Keratinocyte (primary cell): Measurements from ENCODE around the gene ORM2. TPM values are rescaled to one million over a fixed set of nuclear protein-coding genes. Genes with fewer than 3 reads are reported as not detected.
"Not testable (repeated sequence)": the region's sequence is repeated elsewhere in the genome, so short reads cannot be mapped to it uniquely, and the experiment has no call there.

Experiments
- DNase-seq: peaks from one replicate; pipeline ENCODE4 v3.0.0-alpha.2; 2011; ENCODE audit warnings: low read depth, missing footprints, low spot score
- FAIRE-seq: peaks from 2 replicates; lab custom pipeline; 2011; peaks lifted over from hg19 to GRCh38; lab: Jason Lieb, UNC
- H2AFZ ChIP-seq: 2 replicates; pipeline ENCODE4 v1.6.0; 2012; ENCODE audit warnings: low read length, control low read depth, inconsistent platforms; ENCODE audit not compliant: control insufficient read depth
- H3K27ac ChIP-seq: 2 replicates; pipeline ENCODE4 v1.5.1; 2011; ENCODE audit warnings: low read length; ENCODE audit not compliant: control insufficient read depth, insufficient read depth
- H3K27me3 ChIP-seq: 3 replicates; pipeline ENCODE4 v1.6.0; 2011; ENCODE audit warnings: low read length; ENCODE audit not compliant: control insufficient read depth, insufficient read depth; ENCODE audit errors: extremely low read depth
- H3K36me3 ChIP-seq, 2 experiments: 2 replicates in 1 of 2; 3 replicates in 1 of 2; pipeline ENCODE4 v1.5.1; 2011; ENCODE audit warnings: low read length in 2 of 2, mild to moderate bottlenecking in 1 of 2; ENCODE audit not compliant: control insufficient read depth in 2 of 2, insufficient read depth in 2 of 2; ENCODE audit errors: extremely low read depth in 1 of 2
- H3K4me1 ChIP-seq: 3 replicates; pipeline ENCODE4 v1.5.1; 2011; ENCODE audit warnings: low read length; ENCODE audit not compliant: control insufficient read depth, insufficient read depth; ENCODE audit errors: extremely low read depth
- H3K4me2 ChIP-seq: 3 replicates; pipeline ENCODE4 v1.6.0; 2011; ENCODE audit warnings: low read depth, low read length; ENCODE audit not compliant: control insufficient read depth, insufficient read depth; ENCODE audit errors: extremely low read depth
- H3K4me3 ChIP-seq, 3 experiments: fragments of 200-600 bp in 1 of 3; sonication (generic) in 1 of 3; 2 replicates in 2 of 3; 3 replicates in 1 of 3; pipeline ENCODE4 v1.5.1; 2011 to 2016; ENCODE audit warnings: low read length in 3 of 3, mild to moderate bottlenecking in 3 of 3, control low read depth in 2 of 3, inconsistent platforms in 1 of 3, low read depth in 1 of 3, mixed read lengths in 1 of 3, mixed run types in 1 of 3, moderate library complexity in 1 of 3; ENCODE audit not compliant: control insufficient read depth in 2 of 3, insufficient read depth in 2 of 3; ENCODE audit errors: extremely low read depth in 1 of 3
- H3K79me2 ChIP-seq: 2 replicates; pipeline ENCODE4 v1.6.0; 2012; ENCODE audit warnings: low read length; ENCODE audit not compliant: control insufficient read depth, insufficient read depth
- H3K9ac ChIP-seq: 3 replicates; pipeline ENCODE4 v1.6.0; 2011; ENCODE audit warnings: low read length; ENCODE audit not compliant: control insufficient read depth, insufficient read depth; ENCODE audit errors: extremely low read depth
- H3K9me1 ChIP-seq: 3 replicates; pipeline ENCODE4 v1.6.0; 2011; ENCODE audit warnings: low read length; ENCODE audit not compliant: control insufficient read depth, insufficient read depth; ENCODE audit errors: extremely low read depth
- H3K9me3 ChIP-seq: 2 replicates; pipeline ENCODE4 v1.5.1; 2012; ENCODE audit warnings: low read depth, low read length; ENCODE audit not compliant: control insufficient read depth
- H4K20me1 ChIP-seq: 3 replicates; pipeline ENCODE4 v1.6.0; 2011; ENCODE audit warnings: low read length; ENCODE audit not compliant: control insufficient read depth, insufficient read depth; ENCODE audit errors: extremely low read depth
- EZH2 ChIP-seq: IDR thresholded peaks from one replicate; pipeline ENCODE4 v1.6.1; 2012; ENCODE audit warnings: inconsistent platforms, mild to moderate bottlenecking, low read length, moderate library complexity
- dilution Hi-C: fragments of 300-500 bp; cut with MboI; formaldehyde crosslinking; loops from one replicate; pipeline ENCODE4 v1.7.0; 2020; ENCODE audit warnings: low sequenced_read_pairs; ENCODE audit not compliant: extremely low pct_ligation_motif_present
- polyA plus RNA-seq, 5 experiments: library from polyadenylated mRNA; depleted of rRNA in 3 of 5; stranded (reverse) in 3 of 5; stranded (forward) in 1 of 5; unstranded in 1 of 5; fragments of >200 nt; gene quantifications; 1 replicate in 1 of 5; 2 replicates in 3 of 5; 3 replicates in 1 of 5; pipeline versions ENCODE4 v1.2.1 to v1.2.3, GENCODE V29; 2011 to 2012; ENCODE audit warnings: missing spikeins in 2 of 5, low read depth in 1 of 5, low replicate concordance in 1 of 5
- TF ChIP-seq, protein P1 (sequence below), 3 experiments: IDR thresholded peaks in 1 of 3; conservative IDR thresholded peaks in 1 of 3; optimal IDR thresholded peaks in 1 of 3; 2 replicates in 2 of 3; 3 replicates in 1 of 3; pipeline versions ENCODE3 to v1.5.1; 2011; ENCODE audit warnings: low read length in 3 of 3, mild to moderate bottlenecking in 3 of 3, moderate library complexity in 2 of 3, control low read depth in 1 of 3, inconsistent platforms in 1 of 3; ENCODE audit not compliant: insufficient read depth in 2 of 3; ENCODE audit errors: extremely low read depth in 1 of 3

The ORM2 gene
- polyA plus RNA-seq, 1 donor (not counting 4 experiments of a cell fraction or from before 2014, with no cell fraction given) = not detected

DNA sequence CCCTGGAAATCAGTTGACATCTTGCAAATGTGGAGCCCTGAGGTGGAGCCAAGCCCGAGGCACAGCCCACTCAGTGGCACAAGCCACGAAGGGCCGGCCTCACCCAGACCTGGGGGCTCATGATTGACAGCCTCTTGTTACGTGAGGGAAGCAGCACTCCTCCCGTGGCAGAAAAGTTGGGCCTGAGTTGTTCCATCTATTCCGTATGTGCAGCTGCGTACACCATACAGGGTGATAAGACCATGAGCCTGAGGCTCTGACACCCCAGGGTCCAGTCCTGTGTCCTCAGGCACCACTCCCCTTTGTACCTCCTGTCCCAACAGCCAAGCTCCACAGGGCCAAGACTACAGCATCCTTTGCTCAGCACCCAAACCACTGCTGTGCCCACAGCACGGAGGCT is 1.9 kb upstream of the ORM2 start:
- Histone ChIP-seq H3K27ac (no peak overlapping the region), H2AFZ (no peak overlapping the region), H3K9ac (no peak overlapping the region), H4K20me1 (no peaks in the 10 kb centered on the region), H3K4me1 (no peaks in the 10 kb centered on the region), H3K4me3 (no peak overlapping the region), H3K4me2 (no peak overlapping the region), H3K36me3 (no peaks in the 10 kb centered on the region), H3K9me3 (no peaks in the 10 kb centered on the region), H3K27me3 (no peaks in the 10 kb centered on the region), H3K9me1 (no peaks in the 10 kb centered on the region), H3K79me2 (no peaks in the 10 kb centered on the region)
- TF ChIP-seq EZH2 = no peak
- TF ChIP-seq, protein P1, sequence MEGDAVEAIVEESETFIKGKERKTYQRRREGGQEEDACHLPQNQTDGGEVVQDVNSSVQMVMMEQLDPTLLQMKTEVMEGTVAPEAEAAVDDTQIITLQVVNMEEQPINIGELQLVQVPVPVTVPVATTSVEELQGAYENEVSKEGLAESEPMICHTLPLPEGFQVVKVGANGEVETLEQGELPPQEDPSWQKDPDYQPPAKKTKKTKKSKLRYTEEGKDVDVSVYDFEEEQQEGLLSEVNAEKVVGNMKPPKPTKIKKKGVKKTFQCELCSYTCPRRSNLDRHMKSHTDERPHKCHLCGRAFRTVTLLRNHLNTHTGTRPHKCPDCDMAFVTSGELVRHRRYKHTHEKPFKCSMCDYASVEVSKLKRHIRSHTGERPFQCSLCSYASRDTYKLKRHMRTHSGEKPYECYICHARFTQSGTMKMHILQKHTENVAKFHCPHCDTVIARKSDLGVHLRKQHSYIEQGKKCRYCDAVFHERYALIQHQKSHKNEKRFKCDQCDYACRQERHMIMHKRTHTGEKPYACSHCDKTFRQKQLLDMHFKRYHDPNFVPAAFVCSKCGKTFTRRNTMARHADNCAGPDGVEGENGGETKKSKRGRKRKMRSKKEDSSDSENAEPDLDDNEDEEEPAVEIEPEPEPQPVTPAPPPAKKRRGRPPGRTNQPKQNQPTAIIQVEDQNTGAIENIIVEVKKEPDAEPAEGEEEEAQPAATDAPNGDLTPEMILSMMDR (optimal IDR thresholded peaks at IDR 0.05 in 1 of 3, IDR thresholded peaks at IDR 0.05 in 1 of 3, conservative IDR thresholded peaks at IDR 0.05 in 1 of 3; ENCODE audit: extremely low read depth in 1 of 3, insufficient read depth in 2 of 3, low read length in 3 of 3) = no peak
- dilution Hi-C loops = no loop called here
- no peak for DNase-seq
- FAIRE-seq = no peak

DNA sequence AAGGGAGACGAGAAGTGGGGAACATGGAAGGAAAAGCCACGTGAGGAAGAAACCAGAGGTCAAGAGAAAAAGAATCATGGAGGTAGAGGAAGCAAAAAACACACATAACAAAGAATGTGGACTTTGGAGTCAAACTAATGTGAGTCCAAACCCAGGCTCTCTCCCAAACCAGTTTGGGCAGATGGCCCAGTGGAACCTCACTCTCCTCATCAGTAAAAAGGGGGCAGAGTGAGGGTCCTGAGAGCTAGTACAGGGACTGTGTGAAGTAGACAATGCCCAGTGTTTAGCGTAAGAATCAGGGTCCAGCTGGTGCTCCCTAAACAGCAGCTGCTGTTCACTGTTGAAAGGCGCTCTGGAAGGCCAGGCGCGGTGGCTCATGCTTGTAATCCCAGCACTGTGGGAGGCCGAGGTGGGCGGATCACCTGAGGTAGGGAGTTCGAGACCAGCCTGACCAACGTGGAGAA is 1.3 kb upstream of the ORM2 start:
- H3K9ac ChIP-seq, H3K79me2 ChIP-seq, H3K4me1 ChIP-seq, FAIRE-seq, H4K20me1 ChIP-seq, H3K4me2 ChIP-seq, DNase-seq, H3K27ac ChIP-seq, H2AFZ ChIP-seq, H3K4me3 ChIP-seq, H3K36me3 ChIP-seq, H3K27me3 ChIP-seq, dilution Hi-C loops, H3K9me3 ChIP-seq, H3K9me1 ChIP-seq: not testable (repeated sequence)

DNA sequence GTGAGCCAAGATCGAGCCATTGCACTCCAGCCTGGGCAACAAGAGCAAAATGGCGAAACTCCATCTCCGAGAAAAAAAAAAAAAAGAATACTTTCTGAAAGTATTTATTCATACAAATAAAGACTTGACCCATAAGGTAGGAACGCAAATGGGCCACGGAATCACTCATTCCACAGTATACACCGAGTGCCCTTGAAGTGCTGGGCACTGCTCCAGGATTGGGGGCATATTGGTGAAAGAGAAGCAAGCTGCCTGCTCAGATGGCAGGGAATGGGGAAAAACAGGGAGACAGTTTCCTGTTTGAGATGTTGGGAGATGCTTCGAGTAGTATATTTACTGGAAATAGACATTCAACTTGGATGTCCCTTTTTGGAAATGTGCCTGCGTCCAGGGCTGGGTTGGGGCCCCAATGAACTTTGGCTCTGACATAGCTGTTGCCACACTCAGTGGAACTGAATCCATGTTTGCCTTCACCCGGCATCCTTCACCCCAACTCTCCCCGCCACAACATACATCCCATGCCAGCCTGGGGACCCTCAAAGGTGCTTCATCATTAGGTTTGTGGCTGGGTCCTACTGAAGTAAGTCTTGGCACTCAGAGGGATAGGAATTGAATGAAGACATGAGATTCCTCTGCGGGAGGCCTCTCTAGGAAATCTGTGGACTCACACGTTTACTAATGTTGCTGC is 588 bp upstream of the ORM2 start:
- H3K36me3 ChIP-seq, H3K9me1 ChIP-seq, DNase-seq, H3K9me3 ChIP-seq, H3K27me3 ChIP-seq, H3K4me3 ChIP-seq, H3K79me2 ChIP-seq, H3K27ac ChIP-seq, H3K4me1 ChIP-seq, H3K9ac ChIP-seq, dilution Hi-C loops, H3K4me2 ChIP-seq, H4K20me1 ChIP-seq, H2AFZ ChIP-seq, FAIRE-seq: not testable (repeated sequence)
